Body of pancreas (tissue), 4 donors: ENCODE measurements around the gene HSPBAP1. TPM values are rescaled to one million over a fixed set of nuclear protein-coding genes. Genes with fewer than 3 reads are reported as not detected.
"Not testable (repeated sequence)": the region's sequence is repeated elsewhere in the genome, so short reads cannot be mapped to it uniquely, and the experiment has no call there.

Experiments used
- ATAC-seq: fragments of 150-250 bp; one replicate; pipeline ENCODE4 v1.9.1; 2016
- DNase-seq, 4 donors: peaks; one replicate each; pipeline ENCODE4 v3.0.0-alpha.2; 2019
- H3K27ac ChIP-seq, 4 donors: fragments of 200-600 bp; sonication (generic); 1 replicate in 3 of 4; 2 replicates in 1 of 4; pipeline versions ENCODE4 v1.5.1 to v1.6.1; 2016 to 2019; ENCODE audit warnings: mild to moderate bottlenecking in 1 of 4, mixed read lengths in 1 of 4, moderate library complexity in 1 of 4
- H3K27me3 ChIP-seq, 2 donors: fragments of 200-600 bp; sonication (generic); one replicate each; pipeline ENCODE4 v1.6.0; 2016; ENCODE audit warnings: mild to moderate bottlenecking in 1 of 2
- H3K36me3 ChIP-seq, 2 donors: fragments of 200-600 bp; sonication (generic); replicated peaks in 1 of 2; 2 replicates each; pipeline ENCODE4 v1.5.1; 2016; ENCODE audit warnings: low read depth in 2 of 2; ENCODE audit not compliant: insufficient read depth in 1 of 2
- H3K4me1 ChIP-seq: fragments of 200-600 bp; sonication (generic); one replicate; pipeline ENCODE4 v1.6.0; 2016
- H3K4me3 ChIP-seq, 2 donors: fragments of 200-600 bp; sonication (generic); 1 replicate in 1 of 2; 2 replicates in 1 of 2; pipeline ENCODE4 v1.5.1; 2016 to 2019
- H3K9me3 ChIP-seq, 3 donors: fragments of 200-600 bp; sonication (generic); 1 replicate in 2 of 3; 2 replicates in 1 of 3; pipeline ENCODE4 v1.5.1; 2016
- CTCF ChIP-seq, 7 experiments: fragments of 450-650 bp in 4 of 7; fragments of 200-600 bp in 3 of 7; sonication (generic) in 3 of 7; IDR thresholded peaks; one replicate each; pipeline ENCODE4 v1.5.1; 2016 to 2019; ENCODE audit warnings: antibody characterized with exemption in 7 of 7
- POLR2A ChIP-seq, 3 donors: fragments of 450-650 bp; IDR thresholded peaks; one replicate each; pipeline ENCODE4 v1.6.1; 2016; ENCODE audit warnings: antibody characterized with exemption in 3 of 3, mild to moderate bottlenecking in 2 of 3
- WGBS, 2 donors: methylation state at CpG; one replicate each; pipeline ENCODE4 v1.1.5; 2017; 5-methylcytosine and 5-hydroxymethylcytosine counted together
- intact Hi-C: fragments of 100-400 bp; cut with DNase I; formaldehyde crosslinking; loops from one replicate; pipeline ENCODE4 v1.15.1; 2023
- total RNA-seq, 2 donors: library from RNA; depleted of rRNA; stranded (reverse); fragments of >200 nt; gene quantifications; one replicate each; pipeline ENCODE4 v1.1.0, GENCODE V29; 2016

Gene HSPBAP1
- total RNA-seq, 2 donors from 2014 or later, result 9.2 to 9.6 TPM

DNA sequence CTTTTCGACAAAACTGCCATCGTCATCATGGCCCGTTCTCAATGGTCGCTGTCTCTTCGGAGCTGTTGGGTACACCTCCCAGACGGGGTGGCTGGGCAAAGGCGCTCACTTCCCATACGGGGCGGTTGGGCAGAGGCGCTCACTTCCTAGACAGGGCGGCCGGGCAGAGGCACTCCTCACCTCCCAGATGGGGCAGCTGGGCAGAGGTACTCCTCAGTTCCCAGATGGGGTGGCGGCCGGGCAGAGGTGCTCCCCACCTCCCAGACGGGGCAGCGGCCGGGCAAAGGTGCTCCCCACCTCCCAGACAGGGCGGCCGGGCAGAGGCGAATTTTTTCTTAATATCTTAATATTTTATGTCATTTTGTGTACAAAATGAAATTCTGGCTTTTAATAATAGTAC, 68.5 kb downstream of the HSPBAP1 start:
- 93 to 99% methylated on average over 14 to 20 of the region's 20 CpGs for WGBS, 2 donors
- Histone ChIP-seq H3K4me3 (no peak overlapping the region), H3K27me3 (no peaks in the 10 kb centered on the region), H3K4me1 (no peaks in the 10 kb centered on the region), H3K9me3 (no peaks in the 10 kb centered on the region), H3K27ac (no peak overlapping the region), H3K36me3 (no peaks in the 10 kb centered on the region)
- intact Hi-C loops, result no loop called here
- TF ChIP-seq POLR2A (IDR thresholded peaks at IDR 0.05) (no peak), CTCF (IDR thresholded peaks at IDR 0.05) (no peak)
- DNase-seq, result no peak
- no peak for ATAC-seq

GRCh38 chr3:122719273-122719921, 74.2 kb downstream of the HSPBAP1 start:
- H3K27me3 ChIP-seq, result no peaks in the 10 kb centered on the region
- no peak for ATAC-seq
- no peaks in the 10 kb centered on the region for H3K4me1 ChIP-seq
- 82 to 87% methylated on average over 3 of the region's 3 CpGs for WGBS, 2 donors
- H3K9me3 ChIP-seq, result no peaks in the 10 kb centered on the region
- H3K27ac ChIP-seq, result no peak overlapping the region
- no peak overlapping the region for H3K4me3 ChIP-seq
- TF ChIP-seq CTCF (IDR thresholded peaks at IDR 0.05) (no peak), POLR2A (IDR thresholded peaks at IDR 0.05) (no peak)
- no peak for DNase-seq
- intact Hi-C loops, result no loop called here
- H3K36me3 ChIP-seq, result peaks cover 0 to 11% of the 10 kb centered on the region in 2 donors

GRCh38 chr3:122716667-122717066, 77.0 kb downstream of the HSPBAP1 start:
- no peak for DNase-seq
- 76 to 95% methylated on average over 4 of the region's 4 CpGs for WGBS, 2 donors
- no peak overlapping the region for H3K27ac ChIP-seq
- no peaks in the 10 kb centered on the region for H3K27me3 ChIP-seq
- peaks cover 0 to 23% of the 10 kb centered on the region in 2 donors for H3K36me3 ChIP-seq
- TF ChIP-seq CTCF (IDR thresholded peaks at IDR 0.05), result no peak
- TF ChIP-seq POLR2A (IDR thresholded peaks at IDR 0.05), result no peak
- H3K4me1 ChIP-seq, result no peaks in the 10 kb centered on the region
- ATAC-seq, result no peak
- H3K9me3 ChIP-seq, result no peaks in the 10 kb centered on the region
- no peak overlapping the region for H3K4me3 ChIP-seq
- intact Hi-C loops, result no loop called here

DNA sequence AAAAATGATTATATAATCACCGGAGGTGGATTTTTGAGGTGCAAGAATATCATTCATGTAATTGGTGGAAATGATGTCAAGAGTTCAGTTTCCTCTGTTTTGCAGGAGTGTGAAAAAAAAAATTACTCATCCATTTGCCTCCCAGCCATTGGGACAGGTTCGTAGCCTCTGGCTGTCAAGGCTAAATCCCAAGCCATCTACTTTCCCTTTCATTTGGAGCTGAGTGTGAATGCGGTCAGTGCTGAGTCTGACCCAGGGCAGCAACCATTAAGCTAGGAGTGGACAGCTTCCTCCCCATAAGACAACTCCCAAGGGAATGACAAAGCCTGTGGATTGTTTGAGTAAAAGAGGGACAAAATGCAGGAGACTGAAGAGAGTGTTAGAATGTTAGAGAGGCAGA, 79.4 kb downstream of the HSPBAP1 start:
- H3K27me3 ChIP-seq, result no peaks in the 10 kb centered on the region
- H3K36me3 ChIP-seq, result peaks cover 0 to 23% of the 10 kb centered on the region in 2 donors
- no peaks in the 10 kb centered on the region for H3K9me3 ChIP-seq
- no peaks in the 10 kb centered on the region for H3K4me1 ChIP-seq
- intact Hi-C loops, result no loop called here
- no peak for DNase-seq
- 89 to 94% methylated on average over 3 of the region's 3 CpGs for WGBS, 2 donors
- H3K27ac ChIP-seq, result no peak overlapping the region
- TF ChIP-seq POLR2A (IDR thresholded peaks at IDR 0.05) (no peak), CTCF (IDR thresholded peaks at IDR 0.05) (no peak)
- H3K4me3 ChIP-seq, result no peak overlapping the region
- no peak for ATAC-seq

- WGBS, 2 donors, result 86 to 97% methylated on average over 1 of the region's 1 CpG
These were observed 82.9 kb downstream of the HSPBAP1 start for GRCh38 chr3:122710616-122711251.

More at GRCh38 chr3:122710616-122711251, 82.9 kb downstream of the HSPBAP1 start:
- H3K9me3 ChIP-seq, H3K27me3 ChIP-seq, H3K27ac ChIP-seq, ATAC-seq, H3K4me3 ChIP-seq, H3K4me1 ChIP-seq, intact Hi-C loops, DNase-seq: not testable (repeated sequence)
- H3K36me3 ChIP-seq, result peaks cover 0 to 15% of the 10 kb centered on the region in 2 donors
